Measurements from ENCODE around the gene CLCN5. TPM values are rescaled to one million over a fixed set of nuclear protein-coding genes. Genes with fewer than 3 reads are reported as not detected.

Gene CLCN5
- total and polyA plus RNA-seq, 10 of the 15 experiments (the other 5 are each of a cell fraction or from before 2014, with no cell fraction given) = 0.33 to 3.8 (median 2.6) TPM

- no peak overlapping the region for H2AFZ ChIP-seq (ENCODE audit: control insufficient read depth, low read depth, low read length)
- CTCF ChIA-PET = interaction anchor here (1.2 to 1.9 kb wide), 2 partner anchors 58 to 77 kb away, joined by 3 to 6 read pairs; no protein-coding TSS in a partner anchor
- no peaks in the 10 kb centered on the region for H3K79me2 ChIP-seq (ENCODE audit: control insufficient read depth, insufficient read depth, low read length)
- no peak overlapping the region for H3K4me3 ChIP-seq
- BruUV-seq (replicated peaks) = no TSS peak
- intact Hi-C loops (cut with micrococcal nuclease; ENCODE audit: unreplicated experiment) (no loop called here), in situ Hi-C loops (cut with MboI) (no loop called here)
- DNase-seq (ENCODE audit: low read depth, low spot score) = no peak
- no peaks in the 10 kb centered on the region for H3K27me3 ChIP-seq (replicated peaks in 1 of 2; ENCODE audit: control insufficient read depth in 2 of 2, insufficient read depth in 2 of 2, low read length in 1 of 2)
- WGBS (ENCODE audit: insufficient coverage, insufficient replicate concordance, low lambda C conversion rate, missing lambda C conversion rate) = 21% methylated on average over 2 of the region's 2 CpGs
- no peaks in the 10 kb centered on the region for H3K36me3 ChIP-seq (ENCODE audit: control insufficient read depth in 2 of 2, insufficient read depth in 2 of 2, low read length in 1 of 2)
- H4K20me1 ChIP-seq (ENCODE audit: control insufficient read depth, insufficient read depth) = no peaks in the 10 kb centered on the region
- H3K4me1 ChIP-seq (ENCODE audit: control insufficient read depth, insufficient read depth, low read length) = no peaks in the 10 kb centered on the region
- SMC1A ChIA-PET (ENCODE audit: uncharacterized antibody, unreplicated experiment) = no interaction called here
- POLR2A ChIA-PET = no interaction called here
- H3K4me2 ChIP-seq (ENCODE audit: control insufficient read depth, insufficient read depth) = no peak overlapping the region
- no peaks in the 10 kb centered on the region for H3K9me3 ChIP-seq (replicated peaks; ENCODE audit: control insufficient read depth, insufficient read depth, low read length)
- no peak for FAIRE-seq
- RAD21 ChIA-PET (ENCODE audit: unreplicated experiment) = no interaction called here
- no peak for ATAC-seq
- no peak overlapping the region for H3K27ac ChIP-seq (ENCODE audit: control insufficient read depth, insufficient read depth)
- H3K9ac ChIP-seq (ENCODE audit: control insufficient read depth, insufficient read depth, low read length) = no peak overlapping the region
- TF ChIP-seq MTA3 (IDR thresholded peaks at IDR 0.05; ENCODE audit: borderline replicate concordance, low read length) (no peak), TBL1XR1 (IDR thresholded peaks at IDR 0.05; ENCODE audit: low read depth, low read length) (no peak), SMAD5 (IDR thresholded peaks at IDR 0.05; ENCODE audit: low read depth) (no peak), MAX (IDR thresholded peaks at IDR 0.05; ENCODE audit: low read depth, low read length) (no peak), CBFB (IDR thresholded peaks at IDR 0.05; ENCODE audit: low read depth) (no peak), MYC (IDR thresholded peaks at IDR 0.05; ENCODE audit: insufficient read depth, insufficient read length, insufficient replicate concordance, low read length, severe bottlenecking) (no peak), RB1 (IDR thresholded peaks at IDR 0.05; ENCODE audit: borderline replicate concordance) (no peak), FOXK2 (IDR thresholded peaks at IDR 0.05) (no peak), TARDBP (IDR thresholded peaks at IDR 0.05; ENCODE audit: borderline replicate concordance) (no peak), CTCF (IDR thresholded peaks at IDR 0.05 in 2 of 3, conservative IDR thresholded peaks at IDR 0.05 in 1 of 3; ENCODE audit: control insufficient read depth in 2 of 3, extremely low read depth in 1 of 3, insufficient read depth in 1 of 3, low read depth in 3 of 3, low read length in 3 of 3) (no peak), PAX5 (IDR thresholded peaks at IDR 0.05; ENCODE audit: borderline replicate concordance, low read depth, low read length) (no peak), E2F4 (IDR thresholded peaks at IDR 0.05; ENCODE audit: low read depth, low read length) (no peak), MXI1 (IDR thresholded peaks at IDR 0.05; ENCODE audit: low read depth, low read length) (no peak), SKIL (IDR thresholded peaks at IDR 0.05; ENCODE audit: low read depth, poor library complexity, severe bottlenecking) (no peak), PRDM15 (CRISPR knock-in tag; IDR thresholded peaks at IDR 0.05) (no peak)
Measured at GRCh38 chrX:49995795-49996455, 73.5 kb downstream of the CLCN5 start.
